Central memory CD4-positive, alpha-beta T cell (primary cell): ENCODE measurements around the gene CFHR1.

ENCODE experiments used
- DNase-seq: peaks from one replicate; pipeline ENCODE4 v3.0.0; 2022

CFHR1 gene

DNA sequence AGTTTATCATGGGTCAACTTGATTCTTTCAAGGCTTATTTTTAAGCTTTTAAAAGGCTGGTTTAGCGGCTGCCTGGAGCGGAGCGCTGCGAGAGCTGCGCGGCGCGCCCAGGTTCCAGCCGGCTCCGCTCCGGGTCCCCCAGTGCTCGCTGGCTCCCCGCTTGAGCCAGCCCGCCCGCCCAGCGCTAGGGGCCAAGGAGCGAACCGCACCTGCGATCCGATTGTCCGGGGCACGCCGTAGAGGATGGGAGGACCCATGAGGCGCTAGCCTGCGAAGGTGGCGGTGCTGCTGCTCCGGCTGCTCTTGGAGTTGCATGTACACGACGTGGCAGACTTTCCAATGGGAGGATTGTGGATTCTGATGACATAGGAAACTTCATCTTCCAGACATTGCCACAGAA, 58.4 kb downstream of the CFHR1 start:
- no peak for DNase-seq
